GM18858 (cell line): ENCODE results near the gene TAOK1.
A peak's percentile ranks its signal among the peaks of the same experiment; 100 is the strongest.

Experiments
- ATAC-seq: cut with Tn5 transposase; IDR thresholded peaks from one replicate; pipeline ENCODE4 v1.9.1; 2021; ENCODE audit not compliant: unreplicated experiment

Gene TAOK1

DNA sequence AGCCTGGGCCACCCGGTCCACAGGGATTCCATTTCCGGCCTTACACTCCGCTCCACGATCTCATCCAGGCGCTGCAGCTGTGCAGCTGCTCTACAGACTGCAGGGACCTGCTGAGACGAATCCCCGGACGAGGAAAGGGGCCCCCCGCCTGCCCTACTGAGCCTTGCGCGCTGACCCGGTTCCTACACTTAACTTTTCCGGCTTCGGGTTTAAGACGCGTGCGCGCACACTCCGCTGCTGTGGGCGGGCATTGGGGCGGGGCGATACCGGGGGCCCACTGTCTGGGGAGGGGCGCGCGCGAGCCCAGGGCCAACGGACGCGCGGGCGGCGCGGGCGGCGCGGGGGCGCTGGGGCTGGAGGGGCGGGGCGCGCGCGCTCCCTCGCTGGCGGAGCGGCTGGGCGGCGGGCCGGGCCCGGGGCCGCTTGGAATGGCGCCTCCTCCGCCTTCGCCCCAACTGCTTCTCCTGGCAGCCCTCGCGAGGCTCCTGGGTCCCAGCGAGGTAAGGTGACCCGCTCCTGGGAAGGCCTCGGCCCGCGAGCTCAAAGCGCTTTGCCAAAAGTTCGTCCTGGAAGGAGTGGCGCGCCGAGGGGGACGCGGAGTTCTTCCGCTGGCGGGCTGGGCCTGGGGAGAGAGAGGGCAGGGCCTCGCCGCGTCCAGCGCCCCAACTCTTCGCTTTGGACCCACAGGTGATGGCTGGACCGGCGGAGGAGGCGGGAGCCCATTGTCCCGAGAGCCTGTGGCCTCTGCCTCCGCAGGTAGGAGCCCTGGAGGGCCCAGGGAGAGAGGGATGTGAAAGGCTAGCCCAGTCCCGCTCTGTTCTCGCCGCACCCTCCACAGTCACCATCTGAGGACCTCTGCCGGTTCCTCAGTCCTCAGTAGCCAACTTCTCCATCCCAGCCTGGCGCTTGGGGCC, 178.4 kb downstream of the TAOK1 start, which contains the start of gene TP53I13:
Gene TP53I13 (plus strand): TSS at position 371 of the 914 bp plus-strand sequence. CDS start 58 bp downstream, at position 429.
- no peak for ATAC-seq

DNA sequence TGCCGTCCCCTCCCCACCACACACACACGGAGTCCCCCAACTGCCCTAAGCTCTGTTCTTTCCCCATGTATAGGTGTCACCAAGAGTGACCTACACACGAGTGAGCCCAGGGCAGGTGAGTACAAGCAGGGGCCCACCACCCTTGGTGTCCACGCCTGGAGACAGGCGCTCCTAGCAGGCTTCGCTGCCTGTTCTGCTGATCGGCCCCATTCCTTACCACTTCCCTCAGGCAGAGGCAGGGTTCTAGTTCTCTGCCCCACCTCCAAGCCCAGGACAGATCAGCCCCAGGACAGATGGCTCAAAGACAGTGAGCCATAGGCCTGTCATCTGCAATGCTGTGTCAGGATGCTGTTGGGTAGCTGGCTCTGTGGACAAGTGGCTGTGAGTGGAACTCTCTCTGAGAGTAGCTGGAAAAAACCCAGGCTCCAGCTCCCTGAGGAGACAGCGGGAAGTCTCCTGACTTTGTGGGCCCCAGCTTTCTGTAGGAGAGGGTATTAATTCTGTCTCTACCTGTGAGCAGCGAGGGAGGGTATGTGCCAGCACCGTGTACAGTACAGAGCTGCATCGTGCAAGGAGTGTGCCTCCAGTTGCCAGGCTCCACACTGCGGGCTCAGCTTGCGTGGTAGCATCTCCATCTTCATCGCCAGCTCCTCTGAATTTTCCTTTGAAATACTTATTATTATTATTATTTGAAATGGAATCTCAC, 179.2 kb downstream of the TAOK1 start:
- no peak for ATAC-seq

DNA sequence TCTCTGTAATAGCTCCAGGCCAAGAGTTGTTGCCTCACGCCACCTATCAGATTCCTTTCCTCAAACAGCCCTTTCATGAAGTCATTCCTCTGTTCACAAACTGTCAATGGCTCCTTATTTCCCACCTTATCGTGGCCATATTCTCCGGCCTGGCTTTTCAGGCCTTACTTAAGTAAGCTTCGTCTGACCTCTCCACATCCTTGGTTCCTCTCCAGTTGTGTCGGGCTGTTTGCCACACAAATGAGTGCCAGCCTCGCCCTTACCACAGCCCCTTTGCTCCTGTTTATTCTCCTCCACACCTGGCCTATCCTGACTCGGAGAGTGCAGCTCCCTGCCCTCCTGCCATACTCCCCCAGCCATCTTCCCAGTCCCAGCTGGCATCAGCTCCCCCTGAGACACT, 180.4 kb downstream of the TAOK1 start:
- ATAC-seq, result no peak

DNA sequence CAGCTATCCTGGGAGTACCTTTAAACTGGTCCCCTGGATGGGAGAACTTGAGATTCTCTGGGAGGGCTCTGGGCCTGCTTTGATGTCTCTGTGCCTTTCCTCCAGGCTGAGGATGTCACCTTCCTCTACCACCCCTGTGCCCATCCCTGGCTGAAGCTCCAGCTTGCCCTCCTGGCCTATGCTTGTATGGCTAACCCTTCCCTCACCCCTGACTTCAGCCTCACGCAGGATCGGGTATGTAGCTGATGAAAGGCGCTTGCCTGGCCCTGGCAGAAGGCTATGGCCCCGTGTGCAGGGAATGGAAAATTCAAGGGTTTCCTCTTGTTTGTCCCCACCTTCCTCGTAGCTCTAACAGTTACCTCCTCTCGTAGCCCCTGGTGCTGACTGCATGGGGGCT, 181.3 kb downstream of the TAOK1 start:
- no peak for ATAC-seq

DNA sequence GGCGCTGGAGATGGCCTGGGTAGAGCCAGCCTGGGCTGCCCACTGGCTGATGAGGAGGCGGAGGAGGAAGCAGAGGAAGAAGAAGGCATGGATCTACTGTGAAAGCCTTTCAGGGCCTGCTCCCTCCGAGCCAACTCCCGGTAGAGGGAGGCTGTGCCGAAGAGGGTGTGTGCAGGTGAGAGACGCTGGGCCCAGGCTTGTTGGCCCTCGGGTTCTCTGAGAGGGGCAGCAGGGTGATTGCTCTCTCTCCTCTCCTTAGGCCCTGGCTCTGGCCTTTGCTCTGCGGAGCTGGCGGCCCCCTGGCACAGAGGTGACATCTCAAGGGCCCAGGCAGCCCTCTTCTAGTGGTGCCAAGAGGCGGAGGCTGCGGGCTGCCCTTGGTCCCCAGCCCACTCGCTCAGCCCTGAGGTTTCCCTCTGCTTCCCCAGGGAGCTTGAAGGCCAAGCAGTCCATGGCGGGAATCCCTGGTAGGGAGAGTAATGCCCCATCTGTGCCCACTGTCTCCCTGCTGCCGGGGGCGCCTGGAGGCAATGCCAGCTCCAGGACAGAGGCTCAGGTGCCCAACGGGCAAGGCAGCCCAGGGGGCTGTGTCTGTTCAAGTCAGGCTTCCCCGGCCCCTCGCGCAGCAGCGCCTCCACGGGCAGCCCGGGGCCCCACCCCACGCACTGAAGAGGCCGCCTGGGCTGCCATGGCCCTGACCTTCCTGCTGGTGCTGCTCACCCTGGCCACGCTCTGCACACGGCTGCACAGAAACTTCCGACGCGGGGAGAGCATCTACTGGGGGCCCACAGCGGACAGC, 181.9 kb downstream of the TAOK1 start:
- ATAC-seq, result no peak

DNA sequence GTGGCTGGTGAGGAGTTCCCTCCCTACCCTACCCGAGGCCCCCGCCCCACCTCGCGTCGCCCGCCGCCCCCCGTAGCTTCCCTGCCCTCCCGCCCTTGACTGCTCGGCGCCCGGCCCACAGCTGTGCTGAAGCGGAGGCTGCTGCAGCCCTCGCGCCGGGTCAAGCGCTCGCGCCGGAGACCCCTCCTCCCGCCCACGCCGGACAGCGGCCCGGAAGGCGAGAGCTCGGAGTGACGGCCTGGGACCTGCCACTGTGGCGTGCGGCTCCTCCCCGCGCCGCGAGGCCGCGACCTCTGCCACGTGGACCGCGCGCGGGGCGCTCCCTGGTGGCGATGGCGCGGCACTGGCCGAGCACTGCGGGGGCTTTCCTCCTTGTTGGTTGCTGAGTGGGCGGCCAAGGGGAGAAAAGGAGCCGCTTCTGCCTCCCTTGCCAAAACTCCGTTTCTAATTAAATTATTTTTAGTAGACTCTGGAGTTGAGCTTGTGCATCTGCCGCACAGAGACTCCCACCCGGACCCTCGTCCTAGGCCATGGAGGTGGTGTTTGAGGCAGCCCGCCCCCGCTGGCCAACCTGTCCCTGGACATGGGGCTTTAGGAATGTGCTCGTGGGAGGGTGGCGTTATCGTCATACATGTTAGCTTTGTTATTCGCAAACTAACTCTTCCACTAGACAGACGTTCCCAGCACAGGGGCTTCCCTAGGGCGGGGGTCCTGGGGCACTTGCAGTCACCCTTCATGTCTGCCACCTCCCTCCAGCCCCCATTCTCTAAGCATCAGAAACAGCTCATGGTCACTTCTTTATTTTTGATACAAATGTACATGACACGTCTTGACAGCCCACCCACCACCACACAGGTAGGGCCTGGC, 182.8 kb downstream of the TAOK1 start:
- ATAC-seq, result no peak

DNA sequence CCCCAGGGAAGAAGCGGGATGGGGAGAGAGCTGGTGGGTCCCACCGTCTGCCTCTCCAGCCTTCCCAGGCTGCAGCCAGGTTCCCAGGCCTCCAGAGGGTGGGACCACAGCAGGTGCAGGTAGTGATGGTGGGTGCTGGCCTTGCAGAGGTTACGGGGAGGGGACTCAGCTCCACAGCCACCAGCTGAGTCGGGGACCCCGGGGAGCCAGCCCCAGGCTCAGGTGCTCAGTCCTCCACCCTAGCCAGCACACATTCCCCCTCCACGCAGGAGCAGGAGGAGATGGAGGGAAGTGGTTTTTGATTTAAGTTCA, 183.4 kb downstream of the TAOK1 start:
- ATAC-seq, result no peak

DNA sequence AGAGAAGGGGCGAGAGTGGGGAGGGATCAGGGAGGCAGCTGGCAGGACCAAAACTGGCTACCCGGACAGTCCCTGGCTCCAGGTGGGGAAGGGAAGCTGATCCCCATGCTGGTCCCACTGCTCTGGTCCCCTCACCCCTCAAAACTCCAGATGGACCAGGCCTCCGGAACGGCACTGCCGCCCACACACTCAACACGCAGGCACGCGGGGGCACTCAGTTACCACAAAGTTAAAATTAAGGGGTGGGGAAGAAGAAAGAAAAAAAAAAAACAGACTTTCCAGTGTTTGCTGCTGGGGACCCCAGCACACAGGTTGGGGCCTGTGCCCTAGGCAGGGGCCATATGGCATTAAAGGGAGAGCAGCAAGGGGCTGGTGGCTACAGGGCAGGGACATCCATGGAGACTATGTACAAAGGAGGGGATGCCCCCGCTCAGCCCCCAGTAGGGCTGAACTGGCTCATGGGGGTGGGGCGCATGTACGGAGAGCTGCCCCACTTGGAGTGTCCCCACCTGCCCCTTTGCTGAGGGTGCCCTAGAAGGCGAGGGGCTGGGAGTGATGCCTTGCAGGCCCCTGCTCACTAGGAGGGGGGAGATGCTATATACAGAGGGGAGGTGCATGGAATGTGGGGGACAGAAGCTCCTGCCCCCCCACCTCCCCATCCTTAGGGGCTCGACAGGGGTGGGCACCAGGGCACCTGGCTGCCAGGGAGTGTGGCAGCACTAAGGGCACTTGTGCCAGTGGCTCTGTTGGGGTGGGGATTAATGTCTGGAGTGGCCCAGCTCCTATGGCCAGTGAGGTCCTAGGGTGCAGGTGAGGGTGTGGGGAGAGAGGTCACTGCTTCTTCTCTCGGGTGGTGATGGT, 183.9 kb downstream of the TAOK1 start:
- ATAC-seq, result no peak

DNA sequence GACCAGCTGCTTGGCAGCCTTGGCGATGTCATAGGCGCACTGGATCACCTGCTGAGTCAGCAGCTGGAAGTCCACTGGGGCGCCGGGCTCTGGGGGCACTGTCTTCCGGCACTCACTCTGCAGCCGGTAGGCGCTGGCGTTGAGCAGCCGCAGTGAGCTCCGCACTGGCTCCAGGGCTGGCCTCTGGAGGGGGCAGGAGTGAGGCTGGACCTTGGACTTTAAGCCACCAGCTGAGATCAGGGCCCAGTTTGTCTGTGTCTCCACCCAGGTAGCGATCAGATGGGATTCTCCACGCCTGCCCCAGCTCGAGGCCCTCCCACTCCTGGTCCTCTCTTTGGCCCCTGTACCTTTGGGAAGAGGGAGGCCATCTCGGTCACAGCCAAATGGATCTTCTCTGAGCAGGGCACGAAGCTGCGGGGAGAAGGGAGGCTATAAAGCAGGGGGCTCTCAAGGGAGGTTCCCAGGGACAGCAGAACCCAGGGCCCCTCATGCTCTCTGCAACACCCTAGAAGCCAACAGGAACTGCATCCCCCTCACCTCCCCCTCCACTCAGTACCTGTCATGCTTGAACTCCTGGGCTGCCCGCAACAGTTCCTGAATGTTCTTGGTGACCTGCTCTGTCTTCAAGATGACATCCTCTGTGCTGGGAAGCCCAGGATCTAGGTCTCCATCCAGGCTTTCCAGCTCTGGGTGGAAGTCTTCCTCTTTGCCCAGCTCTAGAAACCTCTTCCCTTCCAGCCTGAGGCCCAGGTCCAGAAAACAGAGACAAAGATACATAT, 184.8 kb downstream of the TAOK1 start:
- no peak for ATAC-seq

DNA sequence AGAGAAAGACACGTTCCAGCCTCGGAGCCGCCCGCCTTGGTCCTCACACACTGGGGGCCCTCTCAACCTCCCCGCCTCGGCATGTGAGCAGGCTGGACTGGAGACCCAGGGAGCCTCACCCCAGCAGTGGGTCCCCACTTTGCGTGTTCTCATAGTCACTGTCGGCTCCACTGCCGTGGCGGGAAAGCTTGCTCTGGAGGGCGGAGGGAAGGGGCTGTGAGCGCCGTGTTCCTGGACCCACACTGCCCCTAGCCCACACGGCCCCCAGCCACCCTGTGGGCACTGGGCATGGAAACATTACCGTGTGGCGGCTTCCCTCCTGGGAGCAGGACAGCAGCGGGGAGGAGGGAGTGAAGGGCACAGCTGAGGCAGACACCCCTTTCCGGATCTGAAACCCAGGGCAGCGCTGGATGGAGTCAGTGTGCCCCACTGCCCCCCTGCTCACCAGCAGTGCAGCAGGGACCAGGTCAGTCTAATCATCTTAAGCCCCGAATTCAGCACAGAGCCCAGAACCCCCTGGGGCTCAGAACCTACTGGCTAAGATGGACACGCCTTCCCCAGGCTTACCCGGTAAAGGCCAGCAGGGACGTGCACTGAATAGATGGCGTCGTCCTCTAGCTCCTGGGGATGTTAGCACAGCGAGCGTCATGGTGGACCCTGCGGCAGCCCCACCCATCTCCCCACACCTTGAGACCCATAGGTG, 185.5 kb downstream of the TAOK1 start:
- ATAC-seq, result no peak

DNA sequence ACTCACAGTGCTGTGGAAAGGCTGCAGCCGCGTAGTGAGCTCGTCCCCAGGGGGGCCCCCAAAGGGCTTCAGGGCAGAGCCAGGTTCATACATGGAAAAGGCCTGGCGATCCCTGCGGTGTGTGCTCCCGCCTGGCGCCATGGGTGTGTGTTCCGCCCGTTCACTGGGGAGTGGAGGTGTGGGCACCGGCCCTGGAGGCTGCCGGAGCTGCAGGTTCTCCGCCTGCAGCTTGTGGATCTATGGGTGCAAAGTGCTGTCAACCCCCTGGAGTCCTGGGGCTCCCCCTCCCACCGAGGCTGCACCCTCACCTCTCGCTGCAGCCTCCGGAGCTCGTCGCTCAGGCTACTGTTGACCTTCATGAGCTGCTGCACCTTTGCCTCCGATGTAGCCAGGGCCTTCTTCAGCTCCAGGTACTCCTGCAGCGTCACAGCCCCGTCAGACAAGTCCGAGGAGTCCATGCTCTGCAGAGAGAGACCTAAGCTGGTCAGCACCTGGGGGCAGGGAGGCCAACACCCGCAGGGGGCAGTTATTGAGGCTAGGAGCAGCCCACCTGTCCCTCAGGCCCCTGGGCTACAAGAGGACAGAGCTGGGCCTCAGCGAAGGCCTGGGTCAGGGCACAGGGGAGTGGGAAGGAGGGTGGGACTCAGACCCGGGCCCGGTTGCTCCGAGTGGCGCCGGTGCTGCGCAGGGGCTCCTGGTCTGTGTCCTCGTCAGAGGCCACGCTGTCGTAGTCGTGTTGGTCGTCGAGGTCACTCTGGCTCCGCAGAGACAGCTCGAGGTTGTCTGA, 186.2 kb downstream of the TAOK1 start:
- no peak for ATAC-seq

DNA sequence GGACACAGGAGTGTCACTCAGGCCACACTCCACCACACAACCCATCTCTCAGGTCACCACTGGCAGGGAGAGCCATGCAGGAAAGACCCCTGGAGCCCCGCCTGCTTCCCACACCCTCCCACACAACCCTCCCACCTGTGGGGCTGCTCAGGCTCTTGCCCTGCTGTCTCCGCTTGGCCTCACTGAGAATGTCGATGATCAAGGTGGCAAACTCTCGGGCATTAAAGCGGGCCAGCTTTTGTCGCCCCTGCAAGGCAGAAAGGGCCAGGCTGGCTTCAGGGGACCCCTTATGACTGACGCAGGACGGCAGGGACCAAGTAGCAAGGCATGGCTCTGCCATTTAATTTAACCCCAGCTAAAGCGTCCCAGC, 186.8 kb downstream of the TAOK1 start:
- no peak for ATAC-seq

DNA sequence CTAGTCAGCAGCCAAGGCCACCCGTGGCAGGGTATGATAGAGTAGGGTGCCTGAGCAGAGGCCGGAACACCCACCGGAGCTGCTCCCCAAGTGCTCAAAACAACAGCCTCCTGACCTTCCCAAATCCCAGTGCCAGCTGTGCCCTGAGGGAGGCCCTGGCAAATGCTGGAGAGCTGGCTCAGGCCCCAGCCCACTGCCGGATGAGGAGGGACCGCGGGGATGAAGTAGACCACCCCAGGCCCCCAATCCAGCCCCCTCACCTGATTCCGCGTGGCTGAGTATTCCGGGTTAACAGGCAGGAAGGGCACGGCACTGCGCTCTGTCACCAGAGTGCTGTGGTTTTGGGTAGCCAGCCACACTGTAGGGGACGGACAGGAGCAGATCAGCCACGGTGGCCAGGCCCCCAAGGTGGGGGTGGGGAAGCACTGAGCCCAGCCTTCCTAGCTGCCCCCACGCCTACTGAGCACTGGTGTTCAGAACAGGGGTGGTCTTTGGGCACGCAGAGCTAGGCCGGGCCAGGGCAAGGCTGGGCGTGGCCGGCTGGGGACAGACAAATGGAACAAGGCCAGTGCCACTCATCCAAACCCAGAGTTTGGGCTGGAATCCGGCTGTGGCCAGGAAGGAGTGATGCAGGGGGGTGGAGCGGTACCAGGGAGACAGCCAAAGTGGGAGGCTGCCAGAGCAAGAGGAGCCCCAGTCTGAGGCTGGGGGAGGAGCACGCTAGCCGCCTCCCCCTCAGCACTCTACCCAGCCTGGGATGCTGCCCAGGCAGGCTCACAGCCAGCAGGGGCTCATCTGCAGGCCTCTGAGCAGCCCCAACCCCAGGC, 187.4 kb downstream of the TAOK1 start:
- no peak for ATAC-seq

DNA sequence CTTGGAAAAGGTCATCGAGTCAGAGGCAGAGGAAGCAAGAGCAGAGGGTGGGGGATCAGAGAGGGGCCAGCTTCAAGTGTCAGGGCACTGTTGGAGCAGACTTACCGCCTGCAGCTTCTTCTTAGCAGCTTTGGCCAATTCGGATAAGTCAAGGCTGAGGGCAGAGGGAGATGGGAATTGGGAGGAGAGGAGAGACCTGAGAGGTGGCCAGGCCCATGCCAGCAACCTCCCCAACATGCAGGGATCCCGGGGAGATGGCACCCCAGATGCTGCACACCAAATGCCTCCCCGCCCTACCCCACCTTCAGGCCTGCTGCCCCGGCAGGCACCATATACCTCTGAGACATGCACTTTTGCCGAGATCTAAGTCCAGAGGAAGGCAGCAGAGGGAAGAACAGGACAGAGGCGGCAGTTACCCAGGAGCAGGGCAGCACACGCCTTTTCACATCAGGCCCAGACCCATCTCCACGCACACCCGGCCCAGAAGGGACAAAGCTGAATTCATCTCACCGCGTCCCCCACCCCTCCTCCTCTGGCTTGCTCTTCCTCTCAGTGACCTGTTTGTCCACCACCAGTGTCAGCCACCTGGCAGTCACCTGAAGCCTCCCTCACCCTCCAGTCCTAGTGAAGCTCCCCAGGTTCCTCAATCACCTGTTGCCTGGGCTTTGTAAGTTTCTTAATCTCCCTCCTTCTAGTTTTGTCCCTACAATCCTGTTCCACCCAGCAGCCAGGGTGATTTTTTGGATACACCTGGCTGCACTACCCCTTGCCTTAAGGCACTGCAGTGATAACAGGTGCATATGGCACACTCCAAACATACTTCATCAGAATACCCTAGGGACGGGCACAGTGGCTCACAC, 188.7 kb downstream of the TAOK1 start:
- ATAC-seq, result no peak

DNA sequence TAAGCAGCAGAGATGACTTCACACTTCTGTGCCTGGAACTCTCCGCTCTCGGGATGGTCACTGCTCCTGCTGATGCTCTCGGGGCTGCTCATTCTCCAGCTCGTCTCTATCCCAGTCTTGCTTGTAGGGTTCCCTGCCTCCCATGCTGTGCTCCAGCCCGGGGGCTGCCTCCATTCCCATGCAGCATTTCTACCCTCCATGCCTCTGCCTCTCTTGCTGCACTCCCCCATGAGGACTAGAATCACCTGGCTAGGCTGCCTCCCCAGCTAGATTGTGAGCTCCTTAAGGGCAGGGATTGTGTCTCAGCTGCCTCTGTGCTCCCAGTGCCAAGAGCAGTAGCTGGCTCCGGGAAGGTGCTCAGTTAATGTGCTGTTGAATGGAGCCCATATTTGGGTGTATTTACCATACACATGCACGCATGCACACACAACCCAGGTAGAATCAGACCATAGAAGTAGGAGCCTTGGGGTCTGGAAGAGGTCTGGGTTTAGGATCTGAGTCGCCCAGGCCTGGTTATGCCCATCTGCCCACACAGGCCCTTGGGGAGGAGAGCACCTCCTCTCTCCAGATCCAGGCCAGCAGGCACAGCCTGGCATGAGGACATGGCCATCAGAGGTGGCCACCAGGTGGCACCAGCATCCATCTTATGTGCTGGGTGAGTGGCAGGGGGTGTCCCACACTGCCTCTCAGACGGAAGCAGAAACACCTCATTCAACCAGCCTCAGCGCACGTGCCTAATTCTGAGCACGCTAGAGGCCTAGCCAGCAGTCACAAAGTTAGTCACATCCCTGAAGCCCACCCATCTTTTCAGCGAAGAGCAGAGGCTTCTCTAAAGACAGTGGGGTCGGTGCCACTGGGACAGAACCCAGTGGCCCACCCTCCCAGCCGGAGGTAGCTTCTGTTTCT, 190.0 kb downstream of the TAOK1 start:
- ATAC-seq, result peak; percentile 82
